ENCODE results near the gene PLEKHM1. TPM values are rescaled to one million over a fixed set of nuclear protein-coding genes. Genes with fewer than 3 reads are reported as not detected.

Gene PLEKHM1
- total RNA-seq, 4 donors from 2014 or later: 44.0 to 68.9 (median 53.2) TPM

DNA sequence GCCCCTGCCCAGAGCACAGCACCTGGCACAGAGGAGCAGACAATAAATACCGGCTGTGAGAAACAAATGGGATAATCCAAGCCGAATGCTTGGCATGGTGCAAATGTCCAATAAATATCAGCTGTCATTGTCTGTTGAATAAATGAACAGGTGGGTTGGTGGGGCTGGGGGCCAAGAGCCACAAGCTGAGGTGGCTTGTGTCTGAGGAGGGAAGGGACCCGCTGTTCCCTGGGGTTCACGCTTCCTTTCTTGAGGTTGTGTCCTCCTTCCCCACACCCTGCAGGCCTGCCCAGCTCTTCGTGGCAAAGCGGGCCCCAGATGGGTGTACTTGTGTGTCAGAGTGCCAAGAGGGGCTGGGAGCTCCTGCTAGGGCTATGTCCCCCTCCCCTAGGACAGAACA, 96.4 kb downstream of the PLEKHM1 start:
- TF ChIP-seq, protein P1, sequence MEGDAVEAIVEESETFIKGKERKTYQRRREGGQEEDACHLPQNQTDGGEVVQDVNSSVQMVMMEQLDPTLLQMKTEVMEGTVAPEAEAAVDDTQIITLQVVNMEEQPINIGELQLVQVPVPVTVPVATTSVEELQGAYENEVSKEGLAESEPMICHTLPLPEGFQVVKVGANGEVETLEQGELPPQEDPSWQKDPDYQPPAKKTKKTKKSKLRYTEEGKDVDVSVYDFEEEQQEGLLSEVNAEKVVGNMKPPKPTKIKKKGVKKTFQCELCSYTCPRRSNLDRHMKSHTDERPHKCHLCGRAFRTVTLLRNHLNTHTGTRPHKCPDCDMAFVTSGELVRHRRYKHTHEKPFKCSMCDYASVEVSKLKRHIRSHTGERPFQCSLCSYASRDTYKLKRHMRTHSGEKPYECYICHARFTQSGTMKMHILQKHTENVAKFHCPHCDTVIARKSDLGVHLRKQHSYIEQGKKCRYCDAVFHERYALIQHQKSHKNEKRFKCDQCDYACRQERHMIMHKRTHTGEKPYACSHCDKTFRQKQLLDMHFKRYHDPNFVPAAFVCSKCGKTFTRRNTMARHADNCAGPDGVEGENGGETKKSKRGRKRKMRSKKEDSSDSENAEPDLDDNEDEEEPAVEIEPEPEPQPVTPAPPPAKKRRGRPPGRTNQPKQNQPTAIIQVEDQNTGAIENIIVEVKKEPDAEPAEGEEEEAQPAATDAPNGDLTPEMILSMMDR (IDR thresholded peaks at IDR 0.05): no peak
- ATAC-seq (ENCODE audit: low FRiP score) (no peak), DNase-seq (ENCODE audit: low spot score) (no peak)

- ATAC-seq (ENCODE audit: low FRiP score): no peak
- TF ChIP-seq, protein P1 (IDR thresholded peaks at IDR 0.05): no peak
- DNase-seq (ENCODE audit: low spot score): no peak
Measured at GRCh38 chr17:45393411-45393810, 97.1 kb downstream of the PLEKHM1 start.

GRCh38 chr17:45391918-45392317, 98.6 kb downstream of the PLEKHM1 start:
- no peak for DNase-seq (ENCODE audit: low spot score)
- no peak for ATAC-seq (ENCODE audit: low FRiP score)
- TF ChIP-seq, protein P1 (IDR thresholded peaks at IDR 0.05): no peak

DNA sequence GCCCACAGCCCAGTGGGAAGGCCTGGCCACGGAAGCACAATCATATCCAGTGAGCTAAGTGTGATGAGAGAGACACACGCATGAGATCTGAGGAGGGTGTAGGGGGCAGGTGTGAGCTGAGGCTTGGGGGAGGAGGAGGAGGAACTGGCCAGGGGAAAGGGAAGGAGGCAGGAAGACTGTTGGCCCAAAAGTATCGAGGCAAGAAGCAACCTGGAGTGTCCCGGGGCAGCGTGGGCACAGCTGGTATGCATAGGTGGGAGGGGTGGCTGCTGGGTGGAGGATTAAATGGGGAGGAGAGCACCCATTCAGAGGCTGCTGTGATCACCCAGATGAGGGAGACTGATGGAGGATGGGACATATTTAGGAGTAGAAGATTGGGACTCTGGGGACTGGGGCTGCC, 99.2 kb downstream of the PLEKHM1 start:
- DNase-seq (ENCODE audit: low spot score): no peak
- no peak for ATAC-seq (ENCODE audit: low FRiP score)

GRCh38 chr17:45389354-45389753, 101.2 kb downstream of the PLEKHM1 start:
- no peak for ATAC-seq (ENCODE audit: low FRiP score)
- TF ChIP-seq, protein P1 (IDR thresholded peaks at IDR 0.05): no peak
- no peak for DNase-seq (ENCODE audit: low spot score)

More for the DNA sequence above, 99.2 kb downstream of the PLEKHM1 start:
- TF ChIP-seq, protein P1 (IDR thresholded peaks at IDR 0.05): no peak

DNA sequence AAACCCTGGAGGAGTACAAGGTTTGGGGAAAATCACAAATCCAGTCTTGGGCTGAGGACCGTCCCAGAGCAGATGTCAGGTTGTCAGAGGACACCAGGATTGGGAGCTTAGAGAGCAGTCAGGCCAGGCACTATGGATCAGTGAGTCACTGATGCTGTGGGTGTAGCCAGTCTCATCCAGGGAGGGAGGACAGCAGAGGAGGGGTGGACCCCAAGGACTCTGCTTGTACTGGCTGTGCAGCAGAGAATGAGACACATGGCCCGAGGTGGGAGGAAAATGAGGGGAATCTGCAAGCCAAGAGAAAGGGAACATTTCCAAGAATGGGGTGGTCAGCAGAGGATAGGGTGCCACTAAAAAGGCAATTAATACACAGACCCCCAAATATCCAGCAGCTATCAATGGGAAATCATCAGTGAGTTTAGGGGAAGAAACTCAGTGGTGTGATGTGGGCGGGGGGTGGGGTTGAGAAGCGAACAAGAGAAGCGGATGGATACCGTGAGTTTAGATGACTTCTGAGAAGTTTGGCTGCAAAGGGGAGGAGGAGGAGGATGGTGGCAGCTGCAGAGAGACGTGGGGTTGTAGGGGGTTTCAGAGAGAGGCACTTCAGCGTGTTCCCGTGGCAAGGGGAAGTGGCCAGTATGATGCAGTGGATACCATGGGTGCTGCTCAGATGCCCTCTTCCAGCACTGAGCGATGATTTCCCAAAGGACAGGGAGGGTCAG, 101.8 kb downstream of the PLEKHM1 start:
- DNase-seq (ENCODE audit: low spot score) (no peak), ATAC-seq (ENCODE audit: low FRiP score) (no peak)
- TF ChIP-seq, protein P1 (IDR thresholded peaks at IDR 0.05): no peak

DNA sequence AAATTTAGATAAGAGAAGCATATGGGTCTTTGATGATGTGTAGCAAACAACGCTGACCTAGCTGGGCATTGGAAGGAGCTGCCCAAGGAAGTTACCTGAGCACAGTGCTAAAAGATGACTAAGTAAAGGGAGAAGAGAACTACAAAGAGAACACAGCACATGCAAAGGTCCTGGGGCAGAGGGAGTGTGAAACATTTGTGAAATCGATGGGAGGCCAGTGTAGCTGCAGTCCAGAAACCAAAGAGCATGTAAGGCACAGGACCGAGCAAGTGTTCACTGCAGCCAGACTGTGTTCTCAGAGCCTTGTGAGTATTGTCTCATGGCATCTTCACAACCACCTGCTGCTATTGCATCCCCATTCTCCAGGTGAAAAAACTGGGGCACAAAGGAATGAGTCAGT, 102.8 kb downstream of the PLEKHM1 start:
- no peak for DNase-seq (ENCODE audit: low spot score)
- ATAC-seq (ENCODE audit: low FRiP score): no peak
- TF ChIP-seq, protein P1 (IDR thresholded peaks at IDR 0.05): no peak

Measured in omental fat pad (tissue), 4 donors.